Astrocyte of the spinal cord (primary cell): Measurements from ENCODE around the gene TPK1.

Experiments used
- DNase-seq: peaks from one replicate; pipeline ENCODE4 v3.0.0; 2011; ENCODE audit warnings: low read depth, low spot score
- H3K4me3 ChIP-seq: 2 replicates; pipeline ENCODE4 v1.5.1; 2011; ENCODE audit warnings: low read depth, mild to moderate bottlenecking, low read length, moderate library complexity
- in situ Hi-C: cut with HindIII; loops from 2 replicates; pipeline ENCODE4 v1.10.0; 2017; ENCODE audit warnings: low sequenced_read_pairs
- TF ChIP-seq, protein P1 (sequence below): IDR thresholded peaks from 2 replicates; pipeline ENCODE4 v1.5.1; 2012; ENCODE audit warnings: low read depth, mild to moderate bottlenecking, low read length, inconsistent platforms

The TPK1 gene

DNA sequence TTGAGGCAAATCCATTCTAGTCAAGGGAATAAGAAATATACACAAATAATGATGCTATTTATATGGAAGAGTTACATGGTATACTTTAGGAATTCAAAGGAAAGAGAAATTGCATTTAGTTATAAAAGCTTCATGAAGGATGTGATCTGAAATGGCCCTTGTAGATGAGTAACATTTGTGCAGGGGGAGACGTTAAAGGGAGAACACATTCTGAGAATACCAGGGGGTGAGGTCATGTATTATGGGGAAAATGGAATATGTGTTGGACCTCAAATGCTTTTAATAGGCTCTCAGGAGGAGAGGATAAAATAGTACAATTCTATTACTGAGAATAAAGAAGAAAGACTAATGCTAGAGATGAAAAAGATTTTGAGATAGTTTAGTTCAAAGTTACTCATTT is 309.9 kb downstream of the TPK1 start:
- no peak for DNase-seq
- in situ Hi-C loops, result no loop called here
- TF ChIP-seq, protein P1, sequence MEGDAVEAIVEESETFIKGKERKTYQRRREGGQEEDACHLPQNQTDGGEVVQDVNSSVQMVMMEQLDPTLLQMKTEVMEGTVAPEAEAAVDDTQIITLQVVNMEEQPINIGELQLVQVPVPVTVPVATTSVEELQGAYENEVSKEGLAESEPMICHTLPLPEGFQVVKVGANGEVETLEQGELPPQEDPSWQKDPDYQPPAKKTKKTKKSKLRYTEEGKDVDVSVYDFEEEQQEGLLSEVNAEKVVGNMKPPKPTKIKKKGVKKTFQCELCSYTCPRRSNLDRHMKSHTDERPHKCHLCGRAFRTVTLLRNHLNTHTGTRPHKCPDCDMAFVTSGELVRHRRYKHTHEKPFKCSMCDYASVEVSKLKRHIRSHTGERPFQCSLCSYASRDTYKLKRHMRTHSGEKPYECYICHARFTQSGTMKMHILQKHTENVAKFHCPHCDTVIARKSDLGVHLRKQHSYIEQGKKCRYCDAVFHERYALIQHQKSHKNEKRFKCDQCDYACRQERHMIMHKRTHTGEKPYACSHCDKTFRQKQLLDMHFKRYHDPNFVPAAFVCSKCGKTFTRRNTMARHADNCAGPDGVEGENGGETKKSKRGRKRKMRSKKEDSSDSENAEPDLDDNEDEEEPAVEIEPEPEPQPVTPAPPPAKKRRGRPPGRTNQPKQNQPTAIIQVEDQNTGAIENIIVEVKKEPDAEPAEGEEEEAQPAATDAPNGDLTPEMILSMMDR, result no peak
- H3K4me3 ChIP-seq, result no peak overlapping the region

DNA sequence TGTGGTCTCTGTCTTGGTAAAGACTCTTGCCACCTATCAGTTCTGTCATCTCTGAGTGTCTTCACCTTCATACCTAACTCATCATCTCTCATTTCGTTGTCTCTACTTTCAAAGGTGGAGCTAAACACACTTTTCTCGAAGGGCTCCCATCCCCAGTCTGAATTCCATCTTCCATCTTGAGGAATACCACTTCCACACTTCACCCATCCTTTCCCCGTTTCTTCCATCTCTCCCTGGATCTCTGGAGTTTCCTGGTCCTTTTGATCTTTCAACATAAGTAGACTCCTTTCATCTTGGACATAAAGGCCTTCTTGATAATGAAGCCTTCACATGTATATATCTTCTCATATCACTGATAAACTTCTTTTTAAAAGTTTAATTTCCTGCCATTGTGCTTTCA is 311.6 kb downstream of the TPK1 start:
- no peak overlapping the region for H3K4me3 ChIP-seq
- TF ChIP-seq, protein P1, result no peak
- no peak for DNase-seq
- in situ Hi-C loops, result no loop called here

DNA sequence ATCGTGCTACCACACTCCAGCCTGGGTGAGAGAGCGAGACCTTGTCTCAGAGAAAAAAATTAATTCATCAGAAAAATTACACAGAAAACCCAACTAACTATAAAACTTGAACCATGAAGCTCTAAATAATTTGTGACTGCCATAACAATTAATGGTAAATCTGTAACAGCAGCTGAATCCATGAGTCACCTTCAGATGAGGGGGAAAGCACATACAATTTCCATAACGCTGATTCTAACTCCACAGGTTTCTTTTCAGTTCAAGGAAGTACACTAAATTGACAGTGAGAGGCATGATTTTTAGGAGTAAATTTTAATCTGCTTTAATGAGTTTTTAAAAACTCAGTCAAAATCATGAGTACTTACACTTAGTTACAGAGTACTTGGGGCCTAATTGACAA is 312.2 kb downstream of the TPK1 start:
- in situ Hi-C loops, result no loop called here
- TF ChIP-seq, protein P1, result no peak
- H3K4me3 ChIP-seq, result no peak overlapping the region
- DNase-seq, result no peak

DNA sequence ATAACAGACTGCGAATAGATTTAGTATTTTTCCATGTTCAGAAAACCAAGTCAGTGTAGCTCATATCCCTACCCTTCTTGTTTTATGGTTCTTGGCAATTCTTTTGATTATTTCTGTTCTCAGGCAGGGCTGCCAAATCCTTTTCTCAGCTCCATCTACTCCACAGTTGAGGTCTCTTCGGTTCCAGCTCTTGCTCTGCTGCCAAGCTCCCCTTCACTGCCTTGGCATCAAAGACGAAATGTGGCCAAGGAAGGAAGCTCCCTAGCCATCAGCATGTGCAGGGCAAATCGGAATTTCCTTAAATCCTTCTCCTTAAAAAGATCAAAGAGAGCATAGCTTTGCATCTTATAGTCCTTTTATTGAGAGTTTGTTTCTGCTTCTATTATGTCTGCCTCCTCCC is 315.9 kb downstream of the TPK1 start:
- TF ChIP-seq, protein P1, result no peak
- in situ Hi-C loops, result no loop called here
- no peak overlapping the region for H3K4me3 ChIP-seq
- no peak for DNase-seq

DNA sequence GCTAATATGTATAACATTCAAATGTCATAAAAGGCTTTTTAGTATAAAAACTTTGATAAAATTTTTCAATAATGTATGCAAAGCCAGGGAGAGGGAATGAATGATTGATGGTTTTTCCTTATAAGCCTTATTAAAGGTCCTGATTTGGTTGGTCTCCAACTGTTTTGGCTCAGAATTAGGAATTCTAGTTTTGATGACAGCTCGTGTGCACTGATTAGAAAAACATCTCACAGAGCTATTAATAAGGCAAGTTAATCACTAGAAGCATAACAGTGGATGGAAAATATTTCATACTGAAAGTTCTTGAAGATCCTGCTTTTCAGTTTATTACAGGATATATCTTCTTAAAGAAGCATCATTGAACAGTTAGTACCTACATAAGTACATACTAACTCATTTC is 317.5 kb downstream of the TPK1 start:
- TF ChIP-seq, protein P1, result no peak
- no peak overlapping the region for H3K4me3 ChIP-seq
- in situ Hi-C loops, result no loop called here
- no peak for DNase-seq

DNA sequence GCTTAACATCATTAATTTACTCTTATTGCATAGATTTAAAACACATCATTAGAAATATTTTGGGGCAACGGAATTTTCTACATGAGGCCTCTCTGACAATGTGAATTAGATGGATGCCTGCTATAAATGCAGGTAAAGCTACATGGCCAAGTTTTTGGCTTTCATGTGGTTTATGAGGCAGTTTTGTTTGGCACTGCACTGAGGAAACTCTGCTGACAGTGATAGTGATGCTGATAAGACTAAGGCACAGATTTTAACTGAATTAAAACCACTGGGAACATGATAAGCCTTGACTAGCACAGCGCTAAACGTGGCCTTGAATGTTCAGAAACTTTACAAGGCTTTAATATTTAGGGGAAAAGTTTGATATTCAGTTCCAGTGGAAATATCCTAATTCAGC is 318.1 kb downstream of the TPK1 start:
- DNase-seq, result no peak
- in situ Hi-C loops, result no loop called here
- TF ChIP-seq, protein P1, result no peak
- no peak overlapping the region for H3K4me3 ChIP-seq
